ENCODE measurements around the gene CD46.

CD46 gene

GRCh38 chr1:207810173-207810572 lies 58.3 kb downstream of the CD46 start:
- no peak for FAIRE-seq
- TF ChIP-seq CTCF (IDR thresholded peaks at IDR 0.05; ENCODE audit: insufficient read depth, missing control alignments): no peak
- DNase-seq (ENCODE audit: insufficient read length, low spot score): no peak

- no peak for FAIRE-seq
- DNase-seq (ENCODE audit: insufficient read length, low spot score): no peak
- TF ChIP-seq CTCF (IDR thresholded peaks at IDR 0.05; ENCODE audit: insufficient read depth, missing control alignments): no peak
Observed at GRCh38 chr1:207810606-207811295, 58.9 kb downstream of the CD46 start.

- no peak for DNase-seq (ENCODE audit: insufficient read length, low spot score)
- no peak for FAIRE-seq
- no peak for TF ChIP-seq CTCF (IDR thresholded peaks at IDR 0.05; ENCODE audit: insufficient read depth, missing control alignments)
Observed at GRCh38 chr1:207811319-207811718, 59.5 kb downstream of the CD46 start.

- peak; percentile 32 for TF ChIP-seq CTCF (IDR thresholded peaks at IDR 0.05; ENCODE audit: insufficient read depth, missing control alignments)
- DNase-seq (ENCODE audit: insufficient read length, low spot score): no peak
- FAIRE-seq: no peak
Observed at GRCh38 chr1:207811920-207812720, 60.3 kb downstream of the CD46 start.

GRCh38 chr1:207812778-207813511 lies 61.1 kb downstream of the CD46 start:
- DNase-seq (ENCODE audit: insufficient read length, low spot score) (no peak), FAIRE-seq (no peak)
- TF ChIP-seq CTCF (IDR thresholded peaks at IDR 0.05; ENCODE audit: insufficient read depth, missing control alignments): no peak

- FAIRE-seq (no peak), DNase-seq (ENCODE audit: insufficient read length, low spot score) (no peak)
- TF ChIP-seq CTCF (IDR thresholded peaks at IDR 0.05; ENCODE audit: insufficient read depth, missing control alignments): no peak
Observed at GRCh38 chr1:207813512-207813881, 61.6 kb downstream of the CD46 start.

Measured in D721Med (cell line).